GM23248 (cell line): ENCODE results near the gene TEDC2. TPM values are rescaled to one million over a fixed set of nuclear protein-coding genes. Genes with fewer than 3 reads are reported as not detected.

Experiments
- DNase-seq: peaks from one replicate; pipeline ENCODE4 v3.0.0-alpha.2; 2015
- H2AFZ ChIP-seq: fragments of 200-600 bp; sonication (generic); 2 replicates; pipeline ENCODE4 v1.6.1; 2016; ENCODE audit warnings: antibody characterized with exemption
- H3F3A ChIP-seq: fragments of 200-600 bp; sonication (generic); 2 replicates; pipeline ENCODE4 v1.6.1; 2016; ENCODE audit warnings: mild to moderate bottlenecking, antibody characterized with exemption, mixed run types; ENCODE audit not compliant: insufficient read depth
- H3K27ac ChIP-seq: fragments of 200-600 bp; sonication (generic); 2 replicates; pipeline ENCODE4 v1.5.1; 2016; ENCODE audit warnings: mild to moderate bottlenecking
- H3K27me3 ChIP-seq: fragments of 200-600 bp; sonication (generic); replicated peaks from 2 replicates; pipeline ENCODE4 v1.6.1; 2016; ENCODE audit warnings: mild to moderate bottlenecking; ENCODE audit not compliant: insufficient read depth
- H3K36me3 ChIP-seq: fragments of 200-600 bp; sonication (generic); 2 replicates; pipeline ENCODE4 v1.6.1; 2016; ENCODE audit warnings: low read depth, mild to moderate bottlenecking
- H3K4me1 ChIP-seq: fragments of 200-600 bp; sonication (generic); 2 replicates; pipeline ENCODE4 v1.6.1; 2016; ENCODE audit warnings: mild to moderate bottlenecking; ENCODE audit not compliant: insufficient read depth
- H3K4me2 ChIP-seq: fragments of 200-600 bp; sonication (generic); one replicate; pipeline ENCODE4 v1.6.1; 2016; ENCODE audit warnings: mild to moderate bottlenecking; ENCODE audit not compliant: unreplicated experiment
- H3K4me3 ChIP-seq: fragments of 200-600 bp; sonication (generic); 2 replicates; pipeline ENCODE4 v1.5.1; 2016; ENCODE audit warnings: mild to moderate bottlenecking
- H3K79me2 ChIP-seq: fragments of 200-600 bp; sonication (generic); 2 replicates; pipeline ENCODE4 v1.6.1; 2016; ENCODE audit warnings: mild to moderate bottlenecking; ENCODE audit not compliant: insufficient read depth
- H3K9ac ChIP-seq: fragments of 200-600 bp; sonication (generic); 2 replicates; pipeline ENCODE4 v1.6.1; 2016; ENCODE audit warnings: mild to moderate bottlenecking
- H3K9me2 ChIP-seq: fragments of 200-600 bp; sonication (generic); 2 replicates; pipeline ENCODE4 v1.6.1; 2016; ENCODE audit warnings: mixed run types, mild to moderate bottlenecking, moderate library complexity; ENCODE audit not compliant: insufficient read depth
- H3K9me3 ChIP-seq: fragments of 200-600 bp; sonication (generic); one replicate; pipeline ENCODE4 v1.6.1; 2017; ENCODE audit warnings: low read depth
- H4K20me1 ChIP-seq: fragments of 200-600 bp; sonication (generic); 2 replicates; pipeline ENCODE4 v1.6.0; 2016; ENCODE audit not compliant: insufficient read depth
- EZH2 ChIP-seq: fragments of 200-600 bp; sonication (generic); IDR thresholded peaks from 2 replicates; pipeline ENCODE4 v1.6.1; 2018; ENCODE audit warnings: antibody characterized with exemption, mild to moderate bottlenecking; ENCODE audit not compliant: insufficient read depth, poor library complexity, severe bottlenecking
- EZH2phosphoT487 ChIP-seq: fragments of 200-600 bp; sonication (generic); IDR thresholded peaks from 2 replicates; pipeline ENCODE4 v1.6.1; 2018; ENCODE audit warnings: antibody characterized with exemption, moderate library complexity, mild to moderate bottlenecking, low read depth; ENCODE audit not compliant: insufficient read depth
- WGBS, 2 experiments: methylation state at CpG; one replicate each; pipeline ENCODE4 v1.1.6; 2015 to 2017; ENCODE audit warnings: low lambda C conversion rate in 2 of 2, low coverage in 1 of 2; ENCODE audit errors: missing lambda C conversion rate in 2 of 2; 5-methylcytosine and 5-hydroxymethylcytosine counted together
- in situ Hi-C: fragments of 300-500 bp; cut with MboI; formaldehyde crosslinking; loops from 2 replicates; pipeline ENCODE4 v1.15.0; 2020
- polyA plus RNA-seq: library from polyadenylated mRNA; unstranded; fragments of >200 nt; fragmentation: Nextera tagmentation; extraction: Ambion mirVana; gene quantifications from 2 replicates; pipeline ENCODE4 v1.2.1, GENCODE V29; 2016
- total RNA-seq: library from RNA; depleted of rRNA; stranded (reverse); fragments of >200 nt; shearing (Covaris generic); gene quantifications from 2 replicates; pipeline ENCODE4 v1.2.3, GENCODE V29; 2014

The TEDC2 gene
- total and polyA plus RNA-seq, 2 experiments from 2014 or later: 4.8 to 6.8 TPM

DNA sequence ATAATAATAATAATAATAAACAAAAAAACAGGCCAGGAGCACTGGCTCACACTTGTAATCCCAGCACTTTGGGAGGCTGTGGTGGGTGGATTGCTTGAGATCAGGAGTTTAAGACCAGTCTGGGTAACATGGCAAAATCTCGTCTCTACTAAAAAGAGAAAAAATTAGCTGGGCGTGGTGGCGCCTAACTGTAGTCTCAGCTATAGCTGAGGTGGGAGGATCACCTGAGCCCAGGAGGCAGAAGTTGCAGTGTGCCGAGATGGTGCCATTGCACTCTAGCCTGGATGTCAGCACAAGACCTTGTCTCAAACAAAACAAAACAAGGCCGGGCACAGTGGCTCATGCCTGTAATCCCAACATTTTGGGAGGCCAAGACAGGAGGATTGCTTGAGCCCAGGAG lies 35.1 kb downstream of the TEDC2 start:
- WGBS, 2 experiments: 99% methylated on average over 5 of the region's 5 CpGs
- Histone ChIP-seq H3K4me3 (no peak overlapping the region), H3K27ac (no peak overlapping the region), H3K9me3 (no peaks in the 10 kb centered on the region), H3K9ac (no peak overlapping the region), H3K36me3 (no peaks in the 10 kb centered on the region), H3K79me2 (peaks cover 15% of the 10 kb centered on the region; the same call in 1 of the 2 replicates), H2AFZ (no peak overlapping the region), H4K20me1 (no peaks in the 10 kb centered on the region), H3K27me3 (no peaks in the 10 kb centered on the region), H3K9me2 (no peaks in the 10 kb centered on the region), H3K4me2 (no peak overlapping the region), H3F3A (no peaks in the 10 kb centered on the region), H3K4me1 (peaks cover 6% of the 10 kb centered on the region; the same call in 1 of the 2 replicates)
- in situ Hi-C loops: no loop called here
- no peak for DNase-seq
- TF ChIP-seq EZH2 (no peak), EZH2phosphoT487 (no peak)

DNA sequence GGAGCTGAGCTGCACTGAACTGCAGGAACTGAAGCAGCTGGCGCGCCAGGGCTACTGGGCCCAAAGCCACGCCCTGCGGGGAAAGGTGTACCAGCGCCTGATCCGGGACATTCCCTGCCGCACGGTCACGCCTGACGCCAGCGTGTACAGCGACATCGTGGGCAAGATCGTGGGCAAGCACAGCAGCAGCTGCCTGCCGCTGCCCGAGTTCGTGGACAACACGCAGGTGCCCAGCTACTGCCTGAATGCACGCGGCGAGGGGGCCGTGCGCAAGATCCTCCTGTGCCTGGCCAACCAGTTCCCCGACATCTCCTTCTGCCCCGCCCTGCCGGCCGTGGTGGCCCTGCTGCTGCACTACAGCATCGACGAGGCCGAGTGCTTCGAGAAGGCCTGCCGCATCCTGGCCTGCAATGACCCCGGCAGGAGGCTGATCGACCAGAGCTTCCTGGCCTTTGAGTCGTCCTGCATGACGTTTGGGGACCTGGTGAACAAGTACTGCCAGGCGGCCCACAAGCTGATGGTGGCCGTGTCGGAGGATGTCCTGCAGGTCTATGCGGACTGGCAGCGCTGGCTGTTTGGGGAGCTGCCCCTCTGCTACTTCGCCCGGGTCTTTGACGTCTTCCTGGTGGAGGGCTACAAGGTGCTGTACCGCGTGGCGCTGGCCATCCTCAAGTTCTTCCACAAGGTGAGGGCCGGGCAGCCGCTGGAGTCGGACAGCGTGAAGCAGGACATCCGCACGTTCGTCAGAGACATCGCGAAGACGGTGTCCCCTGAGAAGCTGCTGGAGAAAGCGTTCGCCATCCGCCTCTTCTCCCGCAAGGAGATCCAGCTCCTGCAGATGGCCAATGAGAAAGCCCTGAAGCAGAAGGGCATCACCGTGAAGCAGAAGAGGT lies 36.6 kb downstream of the TEDC2 start:
- Histone ChIP-seq H3K79me2 (peaks cover 2% of the 10 kb centered on the region; the same call in 1 of the 2 replicates), H3K9ac (no peak overlapping the region), H3K4me1 (peaks cover 6% of the 10 kb centered on the region; the same call in 1 of the 2 replicates), H4K20me1 (no peaks in the 10 kb centered on the region), H2AFZ (no peak overlapping the region), H3K4me3 (no peak overlapping the region), H3K4me2 (no peak overlapping the region), H3F3A (no peaks in the 10 kb centered on the region), H3K27ac (no peak overlapping the region), H3K9me2 (no peaks in the 10 kb centered on the region), H3K27me3 (no peaks in the 10 kb centered on the region), H3K36me3 (no peaks in the 10 kb centered on the region), H3K9me3 (no peaks in the 10 kb centered on the region)
- in situ Hi-C loops: no loop called here
- no peak for TF ChIP-seq EZH2
- no peak for TF ChIP-seq EZH2phosphoT487
- DNase-seq: no peak
- 93 to 95% methylated on average over 58 to 62 of the region's 62 CpGs for WGBS, 2 experiments

DNA sequence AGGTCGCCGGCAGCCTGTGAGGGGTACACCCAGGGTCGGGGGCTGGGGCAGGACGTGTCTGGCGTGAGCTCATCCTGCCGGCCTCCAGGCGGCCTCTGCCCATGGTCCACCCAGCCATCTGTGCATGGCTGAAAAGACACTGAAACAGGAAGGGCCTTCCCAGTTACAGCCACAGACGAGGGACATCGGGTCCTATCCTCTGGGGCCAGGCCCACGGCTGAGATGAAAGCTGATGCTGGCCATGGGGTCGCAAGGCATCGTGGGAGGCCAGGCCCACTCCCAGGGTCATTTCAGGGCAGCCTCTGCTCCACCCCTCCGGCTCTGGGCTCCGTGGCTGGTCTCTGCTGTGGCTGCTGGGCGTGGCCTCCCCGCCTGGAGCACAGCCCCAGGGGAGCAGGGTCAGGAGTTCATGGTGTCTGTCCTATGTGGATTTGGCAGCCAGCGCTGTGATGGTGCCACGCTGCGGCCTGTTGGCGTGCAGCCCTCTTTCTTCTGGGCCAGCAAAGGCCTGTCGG lies 37.3 kb downstream of the TEDC2 start:
- in situ Hi-C loops: no loop called here
- no peak for TF ChIP-seq EZH2phosphoT487
- no peak for TF ChIP-seq EZH2
- Histone ChIP-seq H3K27ac (no peak overlapping the region), H2AFZ (no peak overlapping the region), H3K4me1 (peaks cover 6% of the 10 kb centered on the region; the same call in 1 of the 2 replicates), H3K79me2 (no peaks in the 10 kb centered on the region; the same call in 1 of the 2 replicates), H4K20me1 (no peaks in the 10 kb centered on the region), H3K27me3 (no peaks in the 10 kb centered on the region), H3K9me2 (no peaks in the 10 kb centered on the region), H3K36me3 (no peaks in the 10 kb centered on the region), H3F3A (no peaks in the 10 kb centered on the region), H3K9ac (no peak overlapping the region), H3K4me3 (no peak overlapping the region), H3K4me2 (no peak overlapping the region), H3K9me3 (no peaks in the 10 kb centered on the region)
- 32 to 35% methylated on average over 21 of the region's 21 CpGs for WGBS, 2 experiments
- peak; percentile 55 for DNase-seq

DNA sequence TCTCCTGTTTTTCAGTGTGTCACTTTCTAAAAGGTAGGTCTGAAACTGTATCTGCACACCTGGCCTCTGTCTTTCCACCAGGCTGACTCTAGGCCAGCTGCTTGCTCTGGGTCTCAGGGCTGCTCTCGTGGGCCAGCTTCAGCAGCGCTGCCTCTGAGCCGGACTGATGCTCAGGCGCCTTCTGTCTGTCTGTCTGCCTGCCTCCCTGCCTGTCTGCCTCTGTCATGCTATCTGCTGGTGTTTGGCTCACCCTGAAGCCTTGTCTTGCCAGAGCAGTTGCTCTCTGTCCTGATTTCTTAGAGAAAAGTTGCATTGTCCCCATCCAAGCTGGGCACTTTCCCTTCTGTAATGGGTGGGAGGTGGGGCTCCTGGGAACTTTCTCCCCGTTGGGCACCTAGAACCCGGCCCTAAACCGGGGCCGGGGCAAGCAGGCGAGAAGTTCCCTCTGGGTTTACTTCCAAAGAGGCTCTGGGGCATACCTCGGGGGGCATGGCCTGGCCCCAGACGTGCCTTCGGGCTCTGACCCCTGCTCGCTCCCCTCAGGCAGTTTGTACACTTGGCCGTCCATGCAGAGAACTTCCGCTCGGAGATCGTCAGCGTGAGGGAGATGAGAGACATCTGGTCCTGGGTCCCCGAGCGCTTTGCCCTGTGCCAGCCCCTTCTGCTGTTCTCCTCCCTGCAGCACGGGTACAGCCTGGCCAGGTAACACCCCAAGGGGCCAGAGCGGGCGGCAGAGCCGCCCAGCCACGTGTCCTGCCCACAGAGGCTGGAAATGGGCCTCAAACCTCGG lies 38.0 kb downstream of the TEDC2 start:
- WGBS, 2 experiments: 86 to 87% methylated on average over 26 of the region's 26 CpGs
- no peak for DNase-seq

More for the DNA sequence above, 38.0 kb downstream of the TEDC2 start:
- no peaks in the 10 kb centered on the region for H3K27me3 ChIP-seq
- no peaks in the 10 kb centered on the region; the same call in 1 of the 2 replicates for H3K79me2 ChIP-seq
- no peaks in the 10 kb centered on the region for H3F3A ChIP-seq
- no peaks in the 10 kb centered on the region for H3K9me3 ChIP-seq
- no peak overlapping the region for H2AFZ ChIP-seq
- no peak overlapping the region for H3K27ac ChIP-seq
- no peak overlapping the region for H3K4me3 ChIP-seq
- TF ChIP-seq EZH2 (no peak), EZH2phosphoT487 (no peak)
- H3K9ac ChIP-seq: no peak overlapping the region
- H3K4me2 ChIP-seq: no peak overlapping the region
- H3K4me1 ChIP-seq: peaks cover 8% of the 10 kb centered on the region
- H4K20me1 ChIP-seq: no peaks in the 10 kb centered on the region
- H3K36me3 ChIP-seq: no peaks in the 10 kb centered on the region
- H3K9me2 ChIP-seq: no peaks in the 10 kb centered on the region
- in situ Hi-C loops: no loop called here
